Measurements from ENCODE around the gene TRIP10. TPM values are rescaled to one million over a fixed set of nuclear protein-coding genes. Genes with fewer than 3 reads are reported as not detected.

The TRIP10 gene
- total and polyA plus RNA-seq, 2 of the 13 experiments (the other 11 are each of a cell fraction or from before 2014, with no cell fraction given): 32.5 to 33.2 TPM

GRCh38 chr19:6720369-6721137 is 18.9 kb upstream of the TRIP10 start, which contains the start of gene C3 (continued):
- TF ChIP-seq POGK (CRISPR knock-in tag; conservative IDR thresholded peaks at IDR 0.05): peak; percentile 86; the same call in 1 of the 2 replicates
- peak; percentile 54 for TF ChIP-seq SIN3B (IDR thresholded peaks at IDR 0.05; ENCODE audit: low read length)
- peak; percentile 81; the same call in 1 of the 2 replicates for TF ChIP-seq ZNF335 (CRISPR knock-in tag; IDR thresholded peaks at IDR 0.05)
- TF ChIP-seq ZNF264 (CRISPR knock-in tag; IDR thresholded peaks at IDR 0.05): no peak
- TF ChIP-seq, protein P1, sequence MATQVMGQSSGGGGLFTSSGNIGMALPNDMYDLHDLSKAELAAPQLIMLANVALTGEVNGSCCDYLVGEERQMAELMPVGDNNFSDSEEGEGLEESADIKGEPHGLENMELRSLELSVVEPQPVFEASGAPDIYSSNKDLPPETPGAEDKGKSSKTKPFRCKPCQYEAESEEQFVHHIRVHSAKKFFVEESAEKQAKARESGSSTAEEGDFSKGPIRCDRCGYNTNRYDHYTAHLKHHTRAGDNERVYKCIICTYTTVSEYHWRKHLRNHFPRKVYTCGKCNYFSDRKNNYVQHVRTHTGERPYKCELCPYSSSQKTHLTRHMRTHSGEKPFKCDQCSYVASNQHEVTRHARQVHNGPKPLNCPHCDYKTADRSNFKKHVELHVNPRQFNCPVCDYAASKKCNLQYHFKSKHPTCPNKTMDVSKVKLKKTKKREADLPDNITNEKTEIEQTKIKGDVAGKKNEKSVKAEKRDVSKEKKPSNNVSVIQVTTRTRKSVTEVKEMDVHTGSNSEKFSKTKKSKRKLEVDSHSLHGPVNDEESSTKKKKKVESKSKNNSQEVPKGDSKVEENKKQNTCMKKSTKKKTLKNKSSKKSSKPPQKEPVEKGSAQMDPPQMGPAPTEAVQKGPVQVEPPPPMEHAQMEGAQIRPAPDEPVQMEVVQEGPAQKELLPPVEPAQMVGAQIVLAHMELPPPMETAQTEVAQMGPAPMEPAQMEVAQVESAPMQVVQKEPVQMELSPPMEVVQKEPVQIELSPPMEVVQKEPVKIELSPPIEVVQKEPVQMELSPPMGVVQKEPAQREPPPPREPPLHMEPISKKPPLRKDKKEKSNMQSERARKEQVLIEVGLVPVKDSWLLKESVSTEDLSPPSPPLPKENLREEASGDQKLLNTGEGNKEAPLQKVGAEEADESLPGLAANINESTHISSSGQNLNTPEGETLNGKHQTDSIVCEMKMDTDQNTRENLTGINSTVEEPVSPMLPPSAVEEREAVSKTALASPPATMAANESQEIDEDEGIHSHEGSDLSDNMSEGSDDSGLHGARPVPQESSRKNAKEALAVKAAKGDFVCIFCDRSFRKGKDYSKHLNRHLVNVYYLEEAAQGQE (IDR thresholded peaks at IDR 0.05; ENCODE audit: borderline replicate concordance in 1 of 2, low read depth in 1 of 2, low read length in 2 of 2): peak in 1 of 2 experiments; percentile 64; a peak in 1 of 4 replicates
- peak; percentile 53 for TF ChIP-seq GABPB1 (CRISPR knock-in tag; IDR thresholded peaks at IDR 0.05)
- peak; percentile 86 for TF ChIP-seq CREM (IDR thresholded peaks at IDR 0.05)
- no peak for TF ChIP-seq CREM (CRISPR knock-in tag; IDR thresholded peaks at IDR 0.05)
- TF ChIP-seq SMAD3 (CRISPR knock-in tag; IDR thresholded peaks at IDR 0.05): peak; percentile 86; the same call in 1 of the 2 replicates
- no peak for TF ChIP-seq TAF15 (IDR thresholded peaks at IDR 0.05; ENCODE audit: low read depth, low read length, poor library complexity, severe bottlenecking)
- TF ChIP-seq, protein P2, sequence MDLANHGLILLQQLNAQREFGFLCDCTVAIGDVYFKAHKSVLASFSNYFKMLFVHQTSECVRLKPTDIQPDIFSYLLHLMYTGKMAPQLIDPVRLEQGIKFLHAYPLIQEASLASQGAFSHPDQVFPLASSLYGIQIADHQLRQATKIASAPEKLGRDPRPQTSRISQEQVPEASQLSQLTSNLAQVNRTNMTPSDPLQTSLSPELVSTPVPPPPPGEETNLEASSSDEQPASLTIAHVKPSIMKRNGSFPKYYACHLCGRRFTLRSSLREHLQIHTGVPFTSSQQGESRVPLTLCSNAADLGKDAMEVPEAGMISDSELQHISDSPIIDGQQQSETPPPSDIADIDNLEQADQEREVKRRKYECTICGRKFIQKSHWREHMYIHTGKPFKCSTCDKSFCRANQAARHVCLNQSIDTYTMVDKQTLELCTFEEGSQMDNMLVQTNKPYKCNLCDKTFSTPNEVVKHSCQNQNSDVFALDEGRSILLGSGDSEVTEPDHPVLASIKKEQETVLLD (CRISPR knock-in tag; IDR thresholded peaks at IDR 0.05; ENCODE audit: low read depth): no peak; the same call in 1 of the 2 replicates
- no peak; the same call in none of the 2 replicates for TF ChIP-seq MAF1 (CRISPR knock-in tag; IDR thresholded peaks at IDR 0.05; ENCODE audit: borderline replicate concordance)
- TF ChIP-seq JUNB (CRISPR knock-in tag; IDR thresholded peaks at IDR 0.05; ENCODE audit: borderline replicate concordance): no peak; the same call in 1 of the 2 replicates
- no peak for TF ChIP-seq KAT2B (IDR thresholded peaks at IDR 0.05; ENCODE audit: borderline replicate concordance, low read depth, low read length)
- TF ChIP-seq, protein P3, sequence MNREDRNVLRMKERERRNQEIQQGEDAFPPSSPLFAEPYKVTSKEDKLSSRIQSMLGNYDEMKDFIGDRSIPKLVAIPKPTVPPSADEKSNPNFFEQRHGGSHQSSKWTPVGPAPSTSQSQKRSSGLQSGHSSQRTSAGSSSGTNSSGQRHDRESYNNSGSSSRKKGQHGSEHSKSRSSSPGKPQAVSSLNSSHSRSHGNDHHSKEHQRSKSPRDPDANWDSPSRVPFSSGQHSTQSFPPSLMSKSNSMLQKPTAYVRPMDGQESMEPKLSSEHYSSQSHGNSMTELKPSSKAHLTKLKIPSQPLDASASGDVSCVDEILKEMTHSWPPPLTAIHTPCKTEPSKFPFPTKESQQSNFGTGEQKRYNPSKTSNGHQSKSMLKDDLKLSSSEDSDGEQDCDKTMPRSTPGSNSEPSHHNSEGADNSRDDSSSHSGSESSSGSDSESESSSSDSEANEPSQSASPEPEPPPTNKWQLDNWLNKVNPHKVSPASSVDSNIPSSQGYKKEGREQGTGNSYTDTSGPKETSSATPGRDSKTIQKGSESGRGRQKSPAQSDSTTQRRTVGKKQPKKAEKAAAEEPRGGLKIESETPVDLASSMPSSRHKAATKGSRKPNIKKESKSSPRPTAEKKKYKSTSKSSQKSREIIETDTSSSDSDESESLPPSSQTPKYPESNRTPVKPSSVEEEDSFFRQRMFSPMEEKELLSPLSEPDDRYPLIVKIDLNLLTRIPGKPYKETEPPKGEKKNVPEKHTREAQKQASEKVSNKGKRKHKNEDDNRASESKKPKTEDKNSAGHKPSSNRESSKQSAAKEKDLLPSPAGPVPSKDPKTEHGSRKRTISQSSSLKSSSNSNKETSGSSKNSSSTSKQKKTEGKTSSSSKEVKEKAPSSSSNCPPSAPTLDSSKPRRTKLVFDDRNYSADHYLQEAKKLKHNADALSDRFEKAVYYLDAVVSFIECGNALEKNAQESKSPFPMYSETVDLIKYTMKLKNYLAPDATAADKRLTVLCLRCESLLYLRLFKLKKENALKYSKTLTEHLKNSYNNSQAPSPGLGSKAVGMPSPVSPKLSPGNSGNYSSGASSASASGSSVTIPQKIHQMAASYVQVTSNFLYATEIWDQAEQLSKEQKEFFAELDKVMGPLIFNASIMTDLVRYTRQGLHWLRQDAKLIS (CRISPR knock-in tag; IDR thresholded peaks at IDR 0.05): peak; percentile 99
- TF ChIP-seq GATAD1 (CRISPR knock-in tag; IDR thresholded peaks at IDR 0.05): peak; percentile 70
- no peak for TF ChIP-seq ZNF282 (IDR thresholded peaks at IDR 0.05; ENCODE audit: partially characterized antibody)
- no peak for TF ChIP-seq NFE2 (CRISPR knock-in tag; IDR thresholded peaks at IDR 0.05)
- peak; percentile 66; the same call in 1 of the 2 replicates for TF ChIP-seq KDM5B (CRISPR knock-in tag; IDR thresholded peaks at IDR 0.05; ENCODE audit: borderline replicate concordance)

Data from HepG2 (cell line).